Motor neuron (in vitro differentiated cells): ENCODE measurements around the gene CPNE8. TPM values are rescaled to one million over a fixed set of nuclear protein-coding genes. Genes with fewer than 3 reads are reported as not detected.
A peak's percentile ranks its signal among the peaks of the same experiment; 100 is the strongest.

Source experiments
- ATAC-seq, 8 experiments: fragments of 200-7000 bp; cut with Tn5 transposase; replicated peaks in 6 of 8; 2 replicates each; pipeline ENCODE4 v1.8.0; 2021; ENCODE audit warnings: mild to moderate bottlenecking in 8 of 8, moderate library complexity in 8 of 8
- H3K27ac ChIP-seq, 2 donors: fragments of 250-450 bp; sonication (Bioruptor Pico); 2 replicates each; pipeline ENCODE4 v1.9.0; 2021; ENCODE audit warnings: antibody characterized with exemption in 2 of 2, mild to moderate bottlenecking in 2 of 2, moderate library complexity in 1 of 2
- H3K4me1 ChIP-seq, 2 donors: fragments of 250-450 bp; sonication (Bioruptor Pico); replicated peaks in 1 of 2; 2 replicates each; pipeline ENCODE4 v1.6.1; 2021; ENCODE audit warnings: antibody characterized with exemption in 2 of 2, mild to moderate bottlenecking in 2 of 2, moderate library complexity in 1 of 2
- H3K4me3 ChIP-seq, 5 donors: fragments of 250-450 bp; sonication (Bioruptor Pico); 2 replicates each; pipeline ENCODE4 v1.9.0; 2021; ENCODE audit warnings: antibody characterized with exemption in 5 of 5, mild to moderate bottlenecking in 5 of 5, moderate library complexity in 4 of 5
- whole genome bisulfite sequencing, 10 experiments: fragments of 450-650 bp; shearing (Covaris generic); methylation state at CpG; one replicate each; pipeline ENCODE4 v1.0.0; 2022; 5-methylcytosine and 5-hydroxymethylcytosine counted together
- in situ Hi-C, 9 experiments: fragments of 400-800 bp; cut with MboI; loops; one replicate each; pipeline ENCODE4 v1.15.0; 2021; ENCODE audit warnings: low sequenced_read_pairs in 9 of 9, low pct_unique_long_range_greater_than_20kb in 2 of 9; ENCODE audit not compliant: unreplicated experiment in 9 of 9
- total RNA-seq, 8 experiments: library from RNA; unstranded; fragments of 300-600 nt; gene quantifications; 2 replicates each; pipeline versions ENCODE4 v1.2.3 to v1.2.4, GENCODE V29; 2022

The CPNE8 gene
- total RNA-seq, 8 experiments from 2014 or later: 2.5 to 32.5 (median 4.1) TPM

DNA sequence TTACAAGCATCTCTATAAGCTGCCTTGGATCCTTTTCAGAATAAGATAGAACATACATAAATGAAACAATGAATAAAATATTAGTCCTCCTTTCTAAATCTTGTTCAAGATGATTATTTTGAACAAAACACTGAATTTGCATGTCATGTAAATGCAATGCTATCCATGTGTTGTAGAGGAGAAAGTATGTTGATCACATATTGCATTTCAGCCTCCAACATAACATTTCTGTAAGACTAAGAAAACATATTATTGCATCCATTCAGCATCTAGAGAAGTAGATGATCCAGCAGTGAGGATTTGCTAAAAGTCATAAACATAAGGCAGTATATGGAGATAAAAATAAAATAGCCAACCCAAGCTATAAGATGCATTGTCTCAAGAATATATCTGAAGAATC, 172.6 kb downstream of the CPNE8 start:
- Histone ChIP-seq H3K27ac (no peak overlapping the region), H3K4me1 (no peaks in the 10 kb centered on the region), H3K4me3 (no peak overlapping the region)
- no peak for ATAC-seq
- in situ Hi-C loops: no loop called here

- WGBS, 10 experiments: 43 to 100% (median 80%) methylated on average over 1 of the region's 1 CpG; no CpG with 5 or more reads in 3 of the 10 experiments
- Histone ChIP-seq H3K27ac (no peak overlapping the region), H3K4me1 (no peaks in the 10 kb centered on the region), H3K4me3 (no peak overlapping the region)
- in situ Hi-C loops: no loop called here
- no peak for ATAC-seq
Measured at GRCh38 chr12:38728894-38729293, 176.5 kb downstream of the CPNE8 start.

- WGBS, 10 experiments: 10 to 100% (median 90%) methylated on average over 1 to 7 of the region's 10 CpGs; no CpG with 5 or more reads in 5 of the 10 experiments
- in situ Hi-C loops: no loop called here
- H3K4me3 ChIP-seq: no peak overlapping the region
- H3K27ac ChIP-seq: no peak overlapping the region
- no peaks in the 10 kb centered on the region for H3K4me1 ChIP-seq
- no peak for ATAC-seq
Measured at GRCh38 chr12:38721611-38722252, 183.7 kb downstream of the CPNE8 start.

DNA sequence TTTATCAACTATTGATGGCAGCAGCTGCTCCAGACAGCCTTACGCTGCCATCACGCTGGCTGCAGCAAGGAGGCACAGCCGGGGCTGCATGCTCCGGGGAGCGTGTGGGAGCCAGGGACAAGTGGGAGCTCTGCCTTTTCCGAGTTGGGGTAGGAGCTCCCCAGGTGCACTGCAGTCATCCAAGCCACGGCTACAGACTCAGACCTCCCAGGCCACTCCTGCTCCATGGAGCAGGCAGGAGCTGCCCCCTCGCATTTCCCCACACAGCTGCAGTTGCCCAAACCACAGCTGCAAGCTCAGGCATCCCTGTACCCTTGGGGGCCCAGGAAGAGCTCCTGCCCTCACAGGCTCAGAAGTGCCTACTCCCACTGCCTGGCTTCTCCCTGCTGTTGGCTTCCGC, 184.7 kb downstream of the CPNE8 start:
- no peak overlapping the region for H3K27ac ChIP-seq
- H3K4me3 ChIP-seq: no peak overlapping the region
- 27 to 100% (median 96%) methylated on average over 1 to 7 of the region's 9 CpGs; no CpG with 5 or more reads in 6 of the 10 experiments for WGBS, 10 experiments
- in situ Hi-C loops: no loop called here
- ATAC-seq: no peak
- H3K4me1 ChIP-seq: no peaks in the 10 kb centered on the region

- in situ Hi-C loops: no loop called here
- Histone ChIP-seq H3K4me1 (no peaks in the 10 kb centered on the region), H3K27ac (no peak overlapping the region), H3K4me3 (no peak overlapping the region)
- no peak for ATAC-seq
- WGBS, 10 experiments: 5 to 95% (median 84%) methylated on average over 2 to 6 of the region's 6 CpGs; no CpG with 5 or more reads in 1 of the 10 experiments
Measured at GRCh38 chr12:38713294-38713693, 192.1 kb downstream of the CPNE8 start.

DNA sequence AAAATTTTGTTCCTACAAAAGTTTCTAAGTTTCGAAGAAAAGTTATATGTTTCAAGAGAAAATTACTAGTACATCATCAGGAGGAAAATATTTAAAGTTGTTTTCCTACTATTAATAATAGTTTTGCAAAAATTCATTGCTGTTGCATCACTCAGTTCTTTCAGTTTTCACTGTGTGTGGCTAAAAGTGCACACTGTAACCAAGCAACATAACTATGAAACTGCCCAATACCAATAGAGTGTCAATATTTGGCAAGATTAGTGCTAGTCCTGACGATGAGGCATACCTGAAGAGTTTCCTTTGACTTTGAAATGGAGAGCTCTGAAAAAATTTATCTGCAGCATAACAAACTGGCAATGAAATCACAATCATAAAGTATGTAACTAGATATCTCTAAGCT, 194.3 kb downstream of the CPNE8 start:
- 17 to 100% (median 84%) methylated on average over 1 to 2 of the region's 2 CpGs for WGBS, 10 experiments
- Histone ChIP-seq H3K4me1 (peaks cover 0 to 6% of the 10 kb centered on the region in 2 donors), H3K4me3 (no peak overlapping the region), H3K27ac (no peak overlapping the region)
- in situ Hi-C loops: no loop called here
- peak in 1 of 8 experiments; percentile 52 for ATAC-seq

- in situ Hi-C loops: no loop called here
- Histone ChIP-seq H3K27ac (no peak overlapping the region), H3K4me1 (peaks cover 0 to 6% of the 10 kb centered on the region in 2 donors), H3K4me3 (no peak overlapping the region)
- no peak for ATAC-seq
Measured at GRCh38 chr12:38708466-38708865, 196.9 kb downstream of the CPNE8 start.

DNA sequence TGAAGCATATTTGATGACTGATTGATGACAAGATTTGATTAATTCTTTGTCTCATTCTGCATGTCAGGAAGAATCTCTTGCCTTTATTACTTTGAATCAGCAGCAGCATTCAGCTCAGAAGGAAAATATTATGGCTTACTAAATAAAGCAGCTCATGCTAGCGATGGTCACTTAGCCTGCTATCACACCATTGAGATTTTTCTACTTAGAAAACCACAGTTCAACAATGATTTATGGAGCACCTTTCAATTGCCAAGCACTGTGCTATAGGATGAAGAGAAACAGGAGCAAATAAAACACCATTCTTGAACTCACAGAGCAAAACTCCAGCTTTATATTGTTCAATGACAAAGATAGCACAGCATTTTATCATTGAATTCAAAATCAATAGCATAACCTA, 197.7 kb downstream of the CPNE8 start:
- no peak overlapping the region for H3K27ac ChIP-seq
- WGBS, 10 experiments: 20 to 100% (median 86%) methylated on average over 1 of the region's 1 CpG; no CpG with 5 or more reads in 3 of the 10 experiments
- ATAC-seq: peak in 4 of 8 experiments; percentile 44 to 63 (median 58)
- H3K4me3 ChIP-seq: no peak overlapping the region
- peaks cover 0 to 6% of the 10 kb centered on the region in 2 donors for H3K4me1 ChIP-seq
- in situ Hi-C loops: no loop called here

DNA sequence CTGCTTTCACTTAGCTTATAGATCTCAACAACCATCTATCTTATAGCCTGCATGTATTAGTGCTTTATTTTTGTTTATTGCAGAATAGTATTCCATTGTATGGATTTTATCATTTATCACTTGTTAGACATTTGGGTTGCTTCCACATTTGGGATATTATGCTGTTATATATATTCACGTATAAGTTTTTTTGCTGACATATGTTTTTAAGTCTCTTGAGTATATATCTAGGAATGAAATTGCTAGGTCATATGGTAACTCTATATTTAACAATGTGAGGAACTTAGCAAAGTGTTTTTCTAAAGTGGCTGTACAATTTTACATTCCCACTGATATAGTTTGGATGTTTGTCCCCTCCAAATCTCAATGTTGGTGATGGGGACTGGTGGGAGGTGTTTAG, 208.1 kb downstream of the CPNE8 start:
- WGBS, 10 experiments: 0 to 100% (median 86%) methylated on average over 1 of the region's 1 CpG; no CpG with 5 or more reads in 1 of the 10 experiments
- Histone ChIP-seq H3K27ac (no peak overlapping the region), H3K4me3 (no peak overlapping the region), H3K4me1 (no peaks in the 10 kb centered on the region)
- ATAC-seq: no peak
- in situ Hi-C loops: loop anchor here in 1 of 9 experiments (25.0 kb wide), 1 partner anchor 90 kb away; no protein-coding TSS in a partner anchor

- Histone ChIP-seq H3K4me3 (no peak overlapping the region), H3K27ac (no peak overlapping the region), H3K4me1 (no peaks in the 10 kb centered on the region)
- in situ Hi-C loops: loop anchor here in 1 of 9 experiments (25.0 kb wide), 1 partner anchor 92 kb away; no protein-coding TSS in a partner anchor
- ATAC-seq: no peak
- 26 to 100% (median 50%) methylated on average over 1 to 3 of the region's 3 CpGs; no CpG with 5 or more reads in 1 of the 10 experiments for WGBS, 10 experiments
Measured at GRCh38 chr12:38695057-38695456, 210.3 kb downstream of the CPNE8 start.

DNA sequence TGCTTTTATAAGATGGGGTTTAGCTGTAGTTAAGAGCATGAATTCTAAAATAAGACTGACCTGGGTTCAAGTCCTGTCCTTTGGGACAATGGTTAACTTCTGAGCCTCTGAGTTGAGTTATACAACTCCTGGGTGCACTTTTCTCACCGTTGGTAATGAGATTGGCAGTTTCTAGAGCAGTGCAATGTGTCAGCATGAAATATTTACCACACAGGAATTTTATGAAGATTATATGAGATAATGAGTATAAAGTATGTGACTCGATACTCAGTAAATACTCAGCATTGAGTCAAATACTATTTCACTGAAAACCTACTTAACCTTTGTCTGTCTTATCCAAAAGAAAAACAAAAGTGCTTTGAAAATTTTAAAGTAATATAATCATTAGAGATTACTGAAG, 214.2 kb downstream of the CPNE8 start:
- H3K27ac ChIP-seq: no peak overlapping the region
- H3K4me1 ChIP-seq: no peaks in the 10 kb centered on the region
- WGBS, 10 experiments: 6 to 100% (median 89%) methylated on average over 1 to 2 of the region's 2 CpGs; no CpG with 5 or more reads in 2 of the 10 experiments
- H3K4me3 ChIP-seq: no peak overlapping the region
- in situ Hi-C loops: loop anchor here in 1 of 9 experiments (25.0 kb wide), 1 partner anchor 96 kb away; no protein-coding TSS in a partner anchor
- ATAC-seq: no peak

GRCh38 chr12:38690646-38691045, 214.7 kb downstream of the CPNE8 start:
- H3K4me1 ChIP-seq: no peaks in the 10 kb centered on the region
- no peak for ATAC-seq
- H3K4me3 ChIP-seq: no peak overlapping the region
- H3K27ac ChIP-seq: no peak overlapping the region
- in situ Hi-C loops: loop anchor here in 1 of 9 experiments (25.0 kb wide), 1 partner anchor 97 kb away; no protein-coding TSS in a partner anchor

- in situ Hi-C loops: loop anchor here in 1 of 9 experiments (25.0 kb wide), 1 partner anchor 98 kb away; no protein-coding TSS in a partner anchor
- 30 to 100% (median 82%) methylated on average over 1 to 5 of the region's 5 CpGs; no CpG with 5 or more reads in 1 of the 10 experiments for WGBS, 10 experiments
- Histone ChIP-seq H3K4me3 (no peak overlapping the region), H3K4me1 (no peaks in the 10 kb centered on the region), H3K27ac (no peak overlapping the region)
- peak in 5 of 8 experiments; percentile 32 to 83 (median 43) for ATAC-seq
Measured at GRCh38 chr12:38689704-38690103, 215.7 kb downstream of the CPNE8 start.

GRCh38 chr12:38689195-38689594, 216.2 kb downstream of the CPNE8 start:
- Histone ChIP-seq H3K4me1 (no peaks in the 10 kb centered on the region), H3K27ac (no peak overlapping the region), H3K4me3 (no peak overlapping the region)
- 0 to 50% (median 13%) methylated on average over 1 of the region's 1 CpG; no CpG with 5 or more reads in 5 of the 10 experiments for whole genome bisulfite sequencing, 10 experiments
- ATAC-seq: peak in 6 of 8 experiments; percentile 28 to 86 (median 69)
- in situ Hi-C loops: loop anchor here in 1 of 9 experiments (25.0 kb wide), 1 partner anchor 98 kb away; no protein-coding TSS in a partner anchor
